Loucy (cell line): Measurements from ENCODE around the gene WWOX.

Experiments used
- H2AFZ ChIP-seq: fragments of 200-600 bp; sonication (generic); 2 replicates; pipeline ENCODE4 v1.6.0; 2016; ENCODE audit warnings: antibody characterized with exemption, mild to moderate bottlenecking, low read length, moderate library complexity
- H3F3A ChIP-seq: fragments of 200-600 bp; 2 replicates; pipeline ENCODE4 v1.6.0; 2016; ENCODE audit warnings: antibody characterized with exemption, low read depth, mild to moderate bottlenecking
- H3K27me3 ChIP-seq: fragments of 200-600 bp; sonication (generic); 2 replicates; pipeline ENCODE4 v1.6.1; 2014; ENCODE audit warnings: low read length, mild to moderate bottlenecking; ENCODE audit not compliant: insufficient read depth, poor library complexity, severe bottlenecking
- H3K36me3 ChIP-seq: fragments of 200-600 bp; sonication (generic); 2 replicates; pipeline ENCODE4 v1.6.1; 2016; ENCODE audit warnings: low read length; ENCODE audit not compliant: insufficient read depth
- H3K4me1 ChIP-seq: fragments of 200-600 bp; sonication (generic); 2 replicates; pipeline ENCODE4 v1.5.1; 2014; ENCODE audit warnings: low read length, mild to moderate bottlenecking; ENCODE audit not compliant: insufficient read depth, poor library complexity, severe bottlenecking
- H3K4me2 ChIP-seq: fragments of 200-600 bp; sonication (generic); 2 replicates; pipeline ENCODE4 v1.6.0; 2014; ENCODE audit warnings: antibody characterized with exemption, low read length, low read depth, mild to moderate bottlenecking; ENCODE audit not compliant: poor library complexity, severe bottlenecking
- H3K4me3 ChIP-seq: fragments of 200-600 bp; sonication (generic); 2 replicates; pipeline ENCODE4 v1.5.1; 2014; ENCODE audit warnings: low read length, mild to moderate bottlenecking, mixed read lengths; ENCODE audit not compliant: poor library complexity, severe bottlenecking
- H3K79me2 ChIP-seq: fragments of 200-600 bp; sonication (generic); 2 replicates; pipeline ENCODE4 v1.6.1; 2014; ENCODE audit warnings: low read length; ENCODE audit not compliant: insufficient read depth
- H3K9ac ChIP-seq: fragments of 200-600 bp; sonication (generic); 2 replicates; pipeline ENCODE4 v1.6.0; 2014; ENCODE audit warnings: mild to moderate bottlenecking, low read depth, low read length, moderate library complexity; ENCODE audit not compliant: poor library complexity, severe bottlenecking
- H3K9me2 ChIP-seq: fragments of 200-600 bp; sonication (generic); replicated peaks from 2 replicates; pipeline ENCODE4 v1.6.1; 2016; ENCODE audit warnings: low read depth, low read length, mixed read lengths
- H3K9me3 ChIP-seq: fragments of 200-600 bp; sonication (generic); 2 replicates; pipeline ENCODE4 v1.6.1; 2014; ENCODE audit warnings: mild to moderate bottlenecking, antibody characterized with exemption, low read length, low read depth; ENCODE audit not compliant: insufficient read depth
- H4K20me1 ChIP-seq: fragments of 200-600 bp; sonication (generic); 2 replicates; pipeline ENCODE4 v1.6.0; 2014; ENCODE audit warnings: antibody characterized with exemption, low read length, mild to moderate bottlenecking; ENCODE audit not compliant: insufficient read depth, poor library complexity, severe bottlenecking
- EZH2phosphoT487 ChIP-seq: fragments of 200-600 bp; IDR thresholded peaks from 2 replicates; pipeline ENCODE4 v1.6.1; 2018; ENCODE audit warnings: antibody characterized with exemption, mild to moderate bottlenecking, moderate library complexity, borderline replicate concordance
- TF ChIP-seq, protein P1 (sequence below): fragments of 200-600 bp; sonication (generic); conservative IDR thresholded peaks from 2 replicates; pipeline ENCODE4 v1.5.1; 2014; ENCODE audit warnings: mild to moderate bottlenecking, antibody characterized with exemption, low read length

Gene WWOX

GRCh38 chr16:78553268-78554039, 454.0 kb downstream of the WWOX start:
- no peaks in the 10 kb centered on the region for H3K36me3 ChIP-seq
- H3K4me1 ChIP-seq, result no peaks in the 10 kb centered on the region
- H3K9me2 ChIP-seq, result no peaks in the 10 kb centered on the region
- no peak overlapping the region for H3K4me2 ChIP-seq
- H3F3A ChIP-seq, result no peaks in the 10 kb centered on the region
- no peaks in the 10 kb centered on the region for H4K20me1 ChIP-seq
- H3K79me2 ChIP-seq, result no peaks in the 10 kb centered on the region
- H3K9ac ChIP-seq, result no peak overlapping the region
- no peaks in the 10 kb centered on the region for H3K9me3 ChIP-seq
- H3K27me3 ChIP-seq, result no peaks in the 10 kb centered on the region
- TF ChIP-seq, protein P1, sequence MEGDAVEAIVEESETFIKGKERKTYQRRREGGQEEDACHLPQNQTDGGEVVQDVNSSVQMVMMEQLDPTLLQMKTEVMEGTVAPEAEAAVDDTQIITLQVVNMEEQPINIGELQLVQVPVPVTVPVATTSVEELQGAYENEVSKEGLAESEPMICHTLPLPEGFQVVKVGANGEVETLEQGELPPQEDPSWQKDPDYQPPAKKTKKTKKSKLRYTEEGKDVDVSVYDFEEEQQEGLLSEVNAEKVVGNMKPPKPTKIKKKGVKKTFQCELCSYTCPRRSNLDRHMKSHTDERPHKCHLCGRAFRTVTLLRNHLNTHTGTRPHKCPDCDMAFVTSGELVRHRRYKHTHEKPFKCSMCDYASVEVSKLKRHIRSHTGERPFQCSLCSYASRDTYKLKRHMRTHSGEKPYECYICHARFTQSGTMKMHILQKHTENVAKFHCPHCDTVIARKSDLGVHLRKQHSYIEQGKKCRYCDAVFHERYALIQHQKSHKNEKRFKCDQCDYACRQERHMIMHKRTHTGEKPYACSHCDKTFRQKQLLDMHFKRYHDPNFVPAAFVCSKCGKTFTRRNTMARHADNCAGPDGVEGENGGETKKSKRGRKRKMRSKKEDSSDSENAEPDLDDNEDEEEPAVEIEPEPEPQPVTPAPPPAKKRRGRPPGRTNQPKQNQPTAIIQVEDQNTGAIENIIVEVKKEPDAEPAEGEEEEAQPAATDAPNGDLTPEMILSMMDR, result peak; percentile 43
- TF ChIP-seq EZH2phosphoT487, result no peak
- H2AFZ ChIP-seq, result no peak overlapping the region
- H3K4me3 ChIP-seq, result no peak overlapping the region

DNA sequence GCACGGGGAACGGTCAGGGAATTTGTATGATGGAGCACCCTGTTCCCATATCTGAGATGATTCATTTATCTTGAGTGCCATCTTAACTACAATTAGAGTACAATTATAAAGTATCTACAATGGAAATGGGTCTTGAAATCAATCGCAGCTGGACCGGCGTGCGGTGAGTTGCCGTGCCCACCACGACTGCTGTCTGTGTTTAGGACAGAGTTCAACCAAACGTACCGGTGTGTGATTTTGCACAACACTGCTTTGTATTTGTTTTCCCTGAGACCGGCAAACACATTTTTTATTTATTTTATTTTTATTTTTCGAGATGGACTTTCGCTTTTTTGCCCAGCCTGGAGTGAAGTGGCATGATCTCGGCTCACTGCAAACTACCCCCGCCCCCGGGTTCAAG, 457.0 kb downstream of the WWOX start:
- TF ChIP-seq EZH2phosphoT487, result no peak
- TF ChIP-seq, protein P1, result no peak
- no peaks in the 10 kb centered on the region for H3K36me3 ChIP-seq
- H3F3A ChIP-seq, result no peaks in the 10 kb centered on the region
- H3K27me3 ChIP-seq, result no peaks in the 10 kb centered on the region
- no peak overlapping the region for H3K4me3 ChIP-seq
- no peak overlapping the region for H3K9ac ChIP-seq
- H3K4me1 ChIP-seq, result no peaks in the 10 kb centered on the region
- H3K9me3 ChIP-seq, result no peaks in the 10 kb centered on the region
- H4K20me1 ChIP-seq, result no peaks in the 10 kb centered on the region
- H3K79me2 ChIP-seq, result no peaks in the 10 kb centered on the region
- H2AFZ ChIP-seq, result no peak overlapping the region
- no peaks in the 10 kb centered on the region for H3K9me2 ChIP-seq
- H3K4me2 ChIP-seq, result no peak overlapping the region

- Histone ChIP-seq H4K20me1 (no peaks in the 10 kb centered on the region), H3K9me2 (no peaks in the 10 kb centered on the region), H3K9me3 (peaks cover 7% of the 10 kb centered on the region), H3K4me3 (no peak overlapping the region), H3K4me1 (peaks cover 16% of the 10 kb centered on the region), H3K36me3 (no peaks in the 10 kb centered on the region), H2AFZ (no peak overlapping the region), H3K79me2 (no peaks in the 10 kb centered on the region), H3K4me2 (no peak overlapping the region), H3F3A (no peaks in the 10 kb centered on the region), H3K9ac (no peak overlapping the region), H3K27me3 (no peaks in the 10 kb centered on the region)
- TF ChIP-seq, protein P1, result no peak
- no peak for TF ChIP-seq EZH2phosphoT487
Observed at GRCh38 chr16:78560997-78561396, 461.5 kb downstream of the WWOX start.
